IPS-11a (cell line): ENCODE results near the gene GPC1.

ENCODE experiments used
- H3K4me3 ChIP-seq: one replicate; pipeline ENCODE4 v1.5.1; 2013; ENCODE audit warnings: low read depth, low read length, control low read depth

The GPC1 gene

GRCh38 chr2:240509667-240510512 is 74.4 kb downstream of the GPC1 start:
- no peak overlapping the region for H3K4me3 ChIP-seq

GRCh38 chr2:240510513-240511210 is 75.2 kb downstream of the GPC1 start:
- no peak overlapping the region for H3K4me3 ChIP-seq

DNA sequence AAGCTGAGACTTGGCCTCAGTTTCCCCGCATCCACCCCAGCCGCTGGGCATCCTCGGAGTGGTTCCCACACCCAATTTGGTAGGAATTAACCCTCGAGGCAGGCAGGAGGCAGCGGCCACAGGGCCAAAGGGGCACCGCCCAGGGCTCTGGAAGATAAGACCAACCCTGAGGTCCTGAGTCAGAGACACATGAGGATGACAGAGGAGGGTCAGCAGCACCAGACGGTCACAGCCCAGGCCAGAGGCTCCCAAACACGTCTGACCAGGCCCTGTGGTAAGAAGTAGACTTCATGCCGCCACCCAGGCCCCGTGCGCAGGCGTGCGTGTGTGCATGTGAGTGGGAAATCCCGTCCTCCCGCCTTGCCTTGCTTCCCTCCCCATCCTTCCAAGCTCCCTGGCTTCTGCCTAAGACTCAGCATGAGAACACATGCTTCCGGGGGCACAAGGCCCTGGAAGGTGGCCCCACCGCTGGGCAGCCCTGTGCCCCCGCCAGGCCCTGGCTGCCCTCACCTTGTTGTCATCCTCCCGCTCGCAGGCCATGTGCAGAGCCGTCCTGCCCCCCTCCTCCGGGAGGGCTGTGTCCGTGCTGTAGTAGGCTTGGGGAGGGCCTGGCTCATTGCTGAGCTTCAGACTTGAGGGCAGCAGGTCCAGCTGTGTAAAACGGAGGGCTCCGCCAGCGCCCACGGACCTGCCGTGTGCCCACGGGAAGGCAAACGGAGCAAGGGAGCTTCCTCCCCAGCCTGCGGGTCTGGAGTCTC is 76.1 kb downstream of the GPC1 start:
- no peak overlapping the region for H3K4me3 ChIP-seq

DNA sequence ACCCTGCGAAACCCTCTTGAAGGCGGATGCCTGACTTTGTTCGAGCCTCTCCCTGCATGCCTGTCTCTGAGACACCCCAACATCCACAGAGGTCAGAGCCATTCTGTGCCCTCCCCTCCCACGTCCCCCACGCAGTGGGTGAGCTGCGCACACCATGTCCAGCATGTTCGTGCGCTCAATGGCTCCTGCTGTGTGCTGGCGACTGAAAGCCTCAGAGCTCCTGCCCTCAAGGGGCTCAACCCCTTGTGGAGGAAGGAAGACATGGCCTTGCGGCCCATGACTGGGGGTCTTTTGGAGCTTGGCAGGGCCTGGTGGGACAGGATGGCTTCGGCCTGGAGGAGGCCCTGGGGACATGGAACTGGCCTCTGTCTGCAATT is 76.6 kb downstream of the GPC1 start:
- no peak overlapping the region for H3K4me3 ChIP-seq

- no peak overlapping the region for H3K4me3 ChIP-seq
These were observed 77.4 kb downstream of the GPC1 start for GRCh38 chr2:240512666-240513535.

DNA sequence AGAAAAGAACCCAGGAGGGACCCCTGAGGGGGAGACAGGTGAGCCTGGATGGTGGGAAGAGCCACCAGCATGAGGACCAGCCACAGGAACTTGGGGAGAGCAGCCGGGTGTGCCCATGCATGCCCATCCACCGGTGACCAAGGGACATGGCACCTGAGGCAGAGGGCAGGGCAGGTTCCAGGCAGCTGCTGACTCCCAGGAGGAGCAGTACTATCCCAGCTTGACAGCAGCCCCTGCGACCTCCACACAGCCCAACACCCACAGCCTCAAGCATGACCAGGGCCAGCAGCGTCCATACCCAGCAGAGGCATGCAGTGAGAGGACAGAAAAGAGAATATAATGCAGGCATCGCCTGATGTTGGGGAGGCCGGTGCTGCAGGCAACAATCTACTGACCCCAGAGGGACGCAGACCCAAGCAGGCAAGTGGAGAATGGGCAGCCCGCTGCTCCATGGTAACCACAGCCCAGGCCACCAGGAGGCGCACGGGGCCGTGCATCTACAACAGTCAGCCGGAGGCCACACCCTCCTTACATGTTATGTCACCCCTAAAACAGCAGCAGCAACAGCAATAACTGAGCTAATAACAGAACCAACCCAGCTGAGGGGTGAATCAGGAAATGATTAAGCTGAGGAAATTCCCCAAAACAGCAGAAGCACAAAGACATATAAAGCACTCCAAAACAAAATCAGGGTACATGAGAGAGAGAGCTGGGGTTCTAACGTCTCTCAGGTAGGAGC is 78.3 kb downstream of the GPC1 start:
- no peak overlapping the region for H3K4me3 ChIP-seq

- no peak overlapping the region for H3K4me3 ChIP-seq
These were observed 79.2 kb downstream of the GPC1 start for GRCh38 chr2:240514631-240515030.

GRCh38 chr2:240517342-240517741 is 81.9 kb downstream of the GPC1 start:
- H3K4me3 ChIP-seq: no peak overlapping the region
